GF-D8 (cell line): Measurements from ENCODE around the gene GFI1B.
"Not testable (repeated sequence)": the region's sequence is repeated elsewhere in the genome, so short reads cannot be mapped to it uniquely, and the experiment has no call there.

Source experiments
- DNase-seq: peaks from one replicate; lab custom pipeline; 2025; lab: John Stamatoyannopoulos, UW

The GFI1B gene

DNA sequence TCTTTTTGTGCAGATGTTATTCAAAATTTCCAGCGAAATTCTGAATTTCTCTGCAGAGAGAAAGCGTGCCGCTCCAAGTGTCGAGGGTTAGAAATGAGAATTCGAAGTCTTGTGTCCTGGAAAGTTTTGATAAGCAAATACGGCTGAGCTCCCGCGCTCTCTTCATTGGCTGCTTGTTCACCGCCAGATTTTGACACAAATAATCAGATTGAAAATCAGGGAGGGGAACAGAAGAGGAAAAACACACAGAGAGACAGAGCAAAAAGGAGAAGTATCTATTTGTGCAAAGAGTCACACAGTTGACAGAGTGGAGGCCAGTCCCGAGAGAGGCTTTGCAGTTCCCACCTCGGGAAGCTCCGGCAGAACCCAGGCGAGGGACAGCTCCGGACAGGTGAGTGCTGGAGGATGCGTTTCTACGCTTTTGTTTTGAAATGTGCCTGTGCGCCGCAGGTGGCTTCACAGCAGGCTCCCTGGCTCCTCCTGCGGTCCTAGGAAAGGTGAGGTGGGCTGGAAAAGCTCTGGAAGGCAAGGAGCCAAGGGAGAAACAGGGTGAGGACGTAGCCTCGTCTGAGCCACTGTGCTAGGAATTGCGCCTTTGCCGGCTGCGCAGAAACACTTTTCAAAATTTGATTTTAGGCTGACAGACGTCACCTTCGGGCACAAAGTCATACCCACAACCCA, at the start of gene GFI1B:
GFI1B (plus strand) TSS at position 244 of the 681 bp plus-strand sequence. CDS start 7,985 bp downstream, outside the sequence.
- peak; percentile 67 for DNase-seq

DNA sequence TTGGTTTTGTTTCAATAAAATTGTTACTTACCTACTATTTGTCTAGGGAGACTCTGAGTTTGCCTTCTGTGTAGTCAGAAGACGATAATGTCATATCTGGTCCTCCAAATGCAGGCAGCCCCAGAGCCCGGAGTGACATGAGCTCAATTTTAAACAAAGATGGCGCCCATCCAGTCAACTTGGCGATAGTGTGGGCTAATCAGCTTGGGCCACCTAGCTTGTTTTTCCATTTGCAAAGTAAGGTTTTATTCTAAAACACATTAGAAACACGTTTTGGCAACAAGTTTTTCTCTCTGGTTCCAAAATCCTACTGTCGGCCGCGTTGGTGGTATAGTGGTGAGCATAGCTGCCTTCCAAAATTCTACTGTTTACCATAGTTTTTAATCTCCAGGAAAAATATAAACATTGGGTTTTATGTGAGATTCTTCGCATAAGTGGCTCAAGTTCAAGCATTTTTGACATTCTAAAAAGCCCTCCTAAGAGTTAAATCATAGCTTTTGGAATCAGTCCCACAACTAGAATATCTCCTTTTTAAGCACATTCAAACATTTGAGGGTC, 47.2 kb upstream of the GFI1B start:
- no peak for DNase-seq

- no peak for DNase-seq
Measured at GRCh38 chr9:132935026-132935425, 43.5 kb upstream of the GFI1B start.

DNA sequence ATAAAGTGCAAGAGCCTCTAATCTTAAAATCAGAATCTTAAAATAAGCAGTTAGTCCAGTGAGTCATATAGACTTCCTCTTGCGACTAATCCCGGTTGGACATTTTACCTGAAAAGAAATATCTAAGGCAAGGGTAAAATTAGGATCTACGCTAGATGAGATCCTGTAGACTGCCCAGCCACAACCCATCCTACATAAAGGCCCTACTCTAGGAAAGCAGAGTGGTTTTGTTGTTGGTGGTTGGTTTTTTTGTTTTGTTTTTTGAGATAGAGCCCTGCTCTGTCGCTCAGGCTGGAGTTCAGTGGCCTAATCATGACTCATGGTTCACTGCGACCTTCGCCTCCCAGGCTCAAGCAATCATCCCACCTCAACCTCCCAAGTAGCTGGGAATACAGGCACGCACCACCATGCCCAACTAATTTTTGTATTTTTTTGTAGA, 41.0 kb upstream of the GFI1B start:
- no peak for DNase-seq

DNA sequence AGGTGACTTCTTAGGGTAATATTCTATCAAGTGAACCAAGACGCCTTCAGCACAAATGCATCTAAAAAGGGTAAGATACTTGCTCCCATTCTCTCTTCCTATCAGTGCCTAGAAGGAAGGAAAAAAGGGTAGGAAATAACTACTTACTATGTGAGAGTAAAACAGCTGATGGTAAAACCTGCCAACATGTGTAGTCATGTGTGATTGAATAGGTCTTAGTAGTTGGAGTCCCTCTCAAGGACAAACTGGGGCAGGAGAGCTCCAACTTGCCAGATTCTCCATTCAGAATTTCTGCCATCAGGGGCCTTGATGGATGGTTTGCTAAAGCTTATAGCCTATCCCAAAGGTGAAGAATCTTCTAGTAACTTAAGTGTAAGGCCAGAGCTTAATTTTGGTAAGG, 39.3 kb upstream of the GFI1B start:
- DNase-seq, result no peak

GRCh38 chr9:132942541-132943182, 35.8 kb upstream of the GFI1B start:
- peak; percentile 32 for DNase-seq

DNA sequence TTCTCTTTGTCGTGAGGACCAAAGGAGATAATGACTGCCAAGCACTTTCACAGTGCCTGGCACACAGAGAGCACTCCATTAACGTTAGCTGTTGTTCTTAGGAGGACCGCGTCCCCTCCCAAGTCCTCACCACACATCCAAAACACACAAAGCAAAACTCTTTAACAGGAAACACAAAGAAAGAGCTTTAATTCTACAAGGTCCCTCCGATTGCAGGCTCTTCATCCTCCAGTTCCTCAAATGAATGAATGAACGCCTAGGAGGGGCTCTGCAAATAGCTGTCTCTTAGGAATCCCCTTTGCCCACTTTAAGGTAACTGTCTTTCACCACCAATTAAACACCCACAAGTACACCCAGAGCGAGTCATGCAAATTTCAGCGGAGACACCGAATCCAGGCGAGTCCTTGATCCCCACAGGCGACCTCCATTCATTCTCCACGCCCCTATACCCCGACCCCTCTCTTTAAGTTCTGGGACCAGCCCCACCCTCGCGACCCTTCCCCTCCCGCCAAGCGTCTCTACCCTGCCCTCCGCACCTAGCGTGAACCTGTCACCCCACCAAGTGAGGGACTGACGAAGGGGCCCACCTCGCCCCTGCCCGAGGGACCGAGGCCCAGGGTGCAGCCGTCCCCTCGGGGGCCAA, 34.7 kb upstream of the GFI1B start:
- no peak for DNase-seq

DNA sequence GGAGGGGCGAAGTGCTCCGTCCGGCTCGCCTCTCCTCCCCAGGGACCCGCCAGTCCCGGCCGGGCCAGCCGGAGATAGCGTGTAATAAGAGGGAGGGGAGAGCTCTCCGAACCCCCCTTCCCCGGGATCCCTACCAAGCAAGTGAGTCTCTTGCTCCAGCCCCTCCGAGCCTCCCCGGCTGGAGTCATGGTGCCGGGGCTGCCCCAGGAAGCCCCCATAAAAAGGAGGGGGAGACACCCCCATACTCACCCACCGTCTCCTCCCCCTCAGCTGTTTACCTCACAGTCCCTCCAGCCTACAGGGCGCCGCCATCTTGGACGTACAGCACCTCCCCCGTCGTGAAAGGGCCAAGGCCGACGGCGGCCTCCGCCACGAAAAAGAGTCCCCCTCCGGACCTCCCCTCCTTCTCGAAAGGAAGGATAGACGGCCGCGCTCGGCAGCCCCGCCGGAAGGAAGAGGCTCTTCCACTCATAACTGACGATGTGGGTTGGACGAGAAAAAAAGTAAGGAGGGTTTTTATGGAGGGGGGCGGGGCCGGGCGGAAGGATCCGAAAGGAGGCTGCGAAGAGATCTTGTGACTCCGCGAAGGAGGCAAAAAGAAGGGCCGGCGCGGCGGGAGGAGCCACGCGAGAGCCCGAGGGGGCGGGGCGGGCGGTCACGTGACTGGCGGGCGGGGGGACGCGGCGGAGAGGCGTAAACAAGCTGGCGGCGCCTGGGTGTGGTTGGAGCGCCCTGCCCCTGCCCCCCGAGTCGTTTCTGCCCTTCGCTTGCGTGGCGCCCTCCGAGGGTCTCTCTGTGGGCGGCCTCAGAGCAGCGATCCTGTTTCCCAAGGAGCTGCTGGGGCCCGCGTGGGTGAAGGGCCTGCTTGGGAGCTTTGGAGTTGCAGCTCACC, 34.0 kb upstream of the GFI1B start, which contains the start of gene TSC1:
TSC1 (minus strand) TSS at position 323 of the 892 bp plus-strand sequence. CDS start 15,744 bp downstream, outside the sequence.
- DNase-seq, result peak; percentile 83

- no peak for DNase-seq
Measured at GRCh38 chr9:132945186-132946130, 33.0 kb upstream of the GFI1B start.

GRCh38 chr9:132946211-132946610, 32.3 kb upstream of the GFI1B start:
- no peak for DNase-seq

DNA sequence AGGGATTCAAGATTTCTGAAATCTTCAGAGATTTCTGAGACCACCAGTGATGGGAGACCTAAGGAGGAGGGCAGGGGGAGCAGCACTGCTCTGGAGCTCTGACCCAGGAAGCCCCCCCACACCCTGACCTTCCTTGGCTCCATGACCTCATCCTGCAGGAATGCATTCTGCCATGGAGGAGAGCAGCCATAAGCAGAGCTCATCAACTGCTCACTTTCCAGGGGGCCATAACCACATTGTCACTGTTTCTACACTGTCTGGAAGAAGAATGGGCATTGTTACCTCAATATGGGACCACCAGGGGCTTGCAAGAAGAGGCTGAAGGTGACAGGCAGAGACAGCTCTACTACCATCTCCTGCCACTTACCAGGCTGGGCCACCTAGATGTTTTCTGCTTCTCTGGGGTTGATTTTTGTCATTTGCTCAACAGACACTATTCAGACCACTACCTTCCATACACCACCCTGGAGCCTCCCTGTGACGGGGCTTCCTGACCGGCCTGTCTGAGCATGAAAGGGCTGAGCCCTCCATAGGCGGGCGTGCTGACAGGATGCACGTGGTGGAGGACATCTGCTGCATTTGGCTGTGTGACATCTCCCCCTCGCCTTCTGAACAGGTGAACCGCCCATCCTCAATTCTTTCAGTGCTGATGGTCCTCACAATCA, 31.7 kb upstream of the GFI1B start:
- no peak for DNase-seq

GRCh38 chr9:132947756-132948155, 30.7 kb upstream of the GFI1B start:
- no peak for DNase-seq

DNA sequence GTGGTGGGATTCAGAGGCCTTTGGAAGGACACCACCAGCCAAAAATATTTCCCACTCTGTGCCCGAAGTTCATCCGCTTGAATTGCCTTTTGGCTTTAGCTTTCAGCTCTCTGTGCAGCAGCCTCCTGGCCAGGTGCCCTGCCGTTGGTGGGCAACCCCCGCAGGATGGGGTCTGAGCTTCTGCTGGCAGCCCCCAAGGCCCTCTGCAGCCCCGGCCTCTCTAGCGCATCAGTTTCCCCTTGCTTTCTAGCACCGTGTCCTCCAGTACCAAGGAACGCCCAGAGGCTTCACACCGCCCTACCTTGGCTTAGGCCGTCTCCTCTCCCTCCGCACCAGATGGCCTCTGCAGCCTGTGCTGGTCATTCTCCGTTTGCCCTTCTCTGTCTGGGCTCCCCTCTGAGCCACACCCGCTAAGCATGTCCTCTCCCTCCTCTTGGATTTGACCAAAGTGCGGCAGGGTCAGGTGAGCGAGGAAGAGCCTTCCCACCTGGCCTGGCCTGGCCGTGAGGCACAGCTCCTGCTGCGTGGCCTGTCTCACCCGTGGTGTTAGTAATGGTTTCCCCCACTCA, 29.9 kb upstream of the GFI1B start:
- DNase-seq, result no peak

- DNase-seq, result no peak
Measured at GRCh38 chr9:132949709-132950108, 28.8 kb upstream of the GFI1B start.

- DNase-seq, result no peak
Measured at GRCh38 chr9:132955123-132955522, 23.4 kb upstream of the GFI1B start.

DNA sequence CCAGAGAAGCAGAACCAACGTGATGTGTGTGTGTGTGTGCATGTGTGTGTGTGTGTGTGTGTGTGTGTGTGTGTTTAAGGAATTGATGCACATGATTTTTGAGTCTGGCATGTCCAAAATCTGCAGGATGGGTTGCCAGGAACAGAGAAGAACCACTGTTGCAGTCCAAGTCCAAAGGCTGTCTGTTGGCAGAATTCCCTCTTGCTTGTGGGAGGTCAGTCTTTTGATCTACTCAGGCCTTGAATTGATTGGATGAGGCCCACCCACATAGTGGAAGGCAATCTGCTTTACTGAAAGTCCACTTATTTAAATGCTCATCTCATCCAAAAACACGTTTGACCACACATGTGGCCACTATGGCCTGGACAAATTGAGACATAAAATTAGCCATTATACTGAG, 22.7 kb upstream of the GFI1B start:
- no peak for DNase-seq

DNA sequence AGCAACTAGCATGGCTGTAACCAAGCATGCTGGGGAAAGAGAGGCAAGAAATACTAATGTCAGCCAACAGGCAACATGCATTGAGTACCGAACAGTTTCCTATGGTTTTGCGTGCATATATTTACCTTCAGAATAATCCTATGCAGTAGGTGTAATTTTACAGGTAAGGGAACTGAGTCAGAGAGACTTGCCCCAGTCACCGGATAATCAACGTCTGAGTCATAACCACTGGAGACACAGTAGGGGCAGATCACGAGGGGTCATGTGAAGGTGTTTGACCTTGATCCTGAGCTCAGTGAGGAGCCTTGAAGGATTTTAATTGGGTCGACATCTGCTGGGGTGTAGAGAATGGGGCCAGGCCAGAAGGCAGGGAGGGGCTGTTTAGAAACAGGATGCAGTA, 20.7 kb upstream of the GFI1B start:
- no peak for DNase-seq

DNA sequence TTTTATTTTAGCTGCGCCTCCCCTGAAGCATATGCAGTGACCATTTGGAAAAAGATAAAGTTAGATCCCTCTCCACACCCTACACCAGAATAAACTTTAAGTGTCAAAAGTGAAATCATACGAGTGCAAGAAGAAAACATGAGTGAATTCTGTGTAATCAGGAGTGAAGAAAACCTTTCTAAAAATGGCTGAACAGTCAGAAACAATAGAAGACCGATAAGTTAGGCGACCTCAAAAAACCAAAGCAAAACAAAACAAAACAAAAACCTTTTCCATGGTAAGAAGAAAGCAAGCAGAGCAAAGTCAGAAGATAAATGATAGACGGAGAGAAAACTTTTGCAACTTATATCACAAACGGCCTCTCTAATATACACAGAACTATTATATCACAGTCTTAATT, 17.5 kb upstream of the GFI1B start:
- DNase-seq, result no peak

DNA sequence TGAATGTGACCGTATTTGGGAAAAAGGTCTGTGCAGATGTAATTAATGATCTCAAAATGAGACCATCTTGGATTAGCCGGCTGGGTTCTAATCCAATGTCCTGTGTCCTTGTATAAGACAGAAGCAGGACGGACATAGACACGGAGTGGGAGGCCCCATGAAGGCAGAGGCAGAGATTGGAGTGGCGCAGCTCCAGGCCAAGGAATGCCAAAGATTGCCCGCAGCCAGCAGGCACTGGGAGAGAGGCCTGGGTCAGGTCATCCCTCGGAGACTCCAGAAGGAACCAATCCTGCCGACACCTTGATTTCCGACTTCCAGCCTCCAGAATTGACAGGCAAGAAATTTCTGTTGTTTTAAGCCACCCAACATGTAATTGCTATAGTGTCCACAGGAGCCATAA, 13.0 kb upstream of the GFI1B start:
- DNase-seq, result no peak

DNA sequence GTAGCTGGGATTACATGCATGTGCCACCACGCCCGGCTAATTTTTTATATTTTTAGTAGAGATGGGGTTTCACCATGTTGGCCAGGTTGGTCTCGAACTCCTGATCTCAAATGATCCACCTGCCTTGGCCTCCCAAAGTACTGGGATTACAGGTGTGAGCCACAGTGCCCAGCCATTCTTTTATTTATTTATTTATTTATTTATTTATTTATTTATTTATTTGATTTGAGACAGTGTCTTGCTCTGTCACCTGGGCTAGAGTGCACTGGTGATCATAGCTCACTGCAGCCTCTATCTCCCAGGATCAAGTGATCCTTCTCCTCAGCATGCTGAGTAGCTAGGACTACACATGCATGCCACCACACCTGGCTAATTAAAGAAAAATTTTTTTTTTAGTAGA, 10.6 kb upstream of the GFI1B start:
- DNase-seq, result not testable (repeated sequence)
